Lung (tissue), 12 donors: ENCODE data around the gene CACNA1C. TPM values are rescaled to one million over a fixed set of nuclear protein-coding genes. Genes with fewer than 3 reads are reported as not detected.
A peak's percentile ranks its signal among the peaks of the same experiment; 100 is the strongest.

Experiments
- ATAC-seq: fragments of 200-7000 bp; cut with Tn5 transposase; one replicate; pipeline ENCODE4 v1.9.1; 2020; ENCODE audit warnings: moderate number of reproducible peaks; ENCODE audit not compliant: insufficient read depth, low FRiP score
- DNase-seq, 3 donors: peaks; one replicate each; pipeline ENCODE4 v3.0.0-alpha.2; 2013 to 2017
- H3K27ac ChIP-seq, 2 donors: one replicate each; pipeline ENCODE4 v1.5.1; 2013; ENCODE audit warnings: mild to moderate bottlenecking in 2 of 2, moderate library complexity in 2 of 2, control low read depth in 1 of 2, inconsistent platforms in 1 of 2, low read depth in 1 of 2, low read length in 1 of 2
- H3K27me3 ChIP-seq, 3 donors: one replicate each; pipeline ENCODE4 v1.5.1; 2013; ENCODE audit warnings: low read length in 2 of 3; ENCODE audit not compliant: control insufficient read depth in 3 of 3, insufficient read depth in 3 of 3
- H3K36me3 ChIP-seq, 4 donors: one replicate each; pipeline ENCODE4 v1.5.1; 2013; ENCODE audit warnings: low read length in 4 of 4, mild to moderate bottlenecking in 1 of 4, moderate library complexity in 1 of 4; ENCODE audit not compliant: control insufficient read depth in 4 of 4, insufficient read depth in 4 of 4
- H3K4me1 ChIP-seq, 5 donors: one replicate each; pipeline ENCODE4 v1.5.1; 2013; ENCODE audit warnings: low read length in 5 of 5, mild to moderate bottlenecking in 2 of 5, moderate library complexity in 1 of 5; ENCODE audit not compliant: control insufficient read depth in 5 of 5, insufficient read depth in 5 of 5
- H3K4me3 ChIP-seq: one replicate; pipeline ENCODE4 v1.5.1; 2013; ENCODE audit warnings: mild to moderate bottlenecking, control low read depth, moderate library complexity
- H3K9ac ChIP-seq, 2 donors: one replicate each; pipeline ENCODE4 v1.5.1; 2013; ENCODE audit warnings: low read length in 2 of 2, control low read depth in 1 of 2; ENCODE audit not compliant: insufficient read depth in 1 of 2
- H3K9me3 ChIP-seq, 4 donors: one replicate each; pipeline ENCODE4 v1.5.1; 2013; ENCODE audit warnings: low read length in 3 of 4, mild to moderate bottlenecking in 1 of 4, moderate library complexity in 1 of 4; ENCODE audit not compliant: control insufficient read depth in 4 of 4, insufficient read depth in 3 of 4
- CTCF ChIP-seq: IDR thresholded peaks from 2 replicates; pipeline ENCODE4 v1.5.1; 2012; ENCODE audit warnings: mild to moderate bottlenecking; ENCODE audit errors: control extremely low read depth, extremely low read depth
- WGBS, 2 donors: extraction: QIAGEN DNeasy Blood & Tissue Kit; methylation state at CpG; one replicate each; pipeline ENCODE4 v1.1.7; 2013; 5-methylcytosine and 5-hydroxymethylcytosine counted together
- polyA plus RNA-seq, 2 donors: library from polyadenylated mRNA; stranded (reverse); fragments of 200-250 nt; gene quantifications; one replicate each; pipeline ENCODE4 v1.2.1, GENCODE V29; 2013
- total RNA-seq, 2 donors: library from RNA; depleted of rRNA in 1 of 2; stranded (reverse); fragments of >200 nt in 1 of 2; gene quantifications; one replicate each; pipeline ENCODE4 v1.2.1, GENCODE V29; 2014 to 2021
- donor health status: control.
- donor health status: control.
- donor health status: Bipolar disorder and iron deficiency.
- donor health status: healthy.
- donor health status: DM: yes; HTN: yes; CAD: no.

Gene CACNA1C
- total and polyA plus RNA-seq, 4 donors = 3.2 to 17.5 (median 7.5) TPM

GRCh38 chr12:2082321-2082720 is 29.5 kb downstream of the CACNA1C start:
- H3K4me3 ChIP-seq = no peak overlapping the region
- ATAC-seq (no peak), DNase-seq (no peak)
- H3K9ac ChIP-seq = no peak overlapping the region
- no peak for TF ChIP-seq CTCF
- H3K36me3 ChIP-seq = no peaks in the 10 kb centered on the region
- no peaks in the 10 kb centered on the region for H3K27me3 ChIP-seq
- H3K27ac ChIP-seq = peak overlapping the region in 1 of 2 donors; percentile 72
- peaks cover 0 to 2% (median under 1%) of the 10 kb centered on the region in 4 donors for H3K9me3 ChIP-seq
- 86 to 90% methylated on average over 6 of the region's 6 CpGs for WGBS, 2 donors
- H3K4me1 ChIP-seq = peaks cover 0 to 33% (median 0%) of the 10 kb centered on the region in 5 donors

GRCh38 chr12:2083008-2083407 is 30.2 kb downstream of the CACNA1C start:
- H3K4me1 ChIP-seq = peaks cover 0 to 31% (median 0%) of the 10 kb centered on the region in 5 donors
- TF ChIP-seq CTCF = no peak
- ATAC-seq (no peak), DNase-seq (no peak)
- no peaks in the 10 kb centered on the region for H3K36me3 ChIP-seq
- H3K4me3 ChIP-seq = no peak overlapping the region
- WGBS, 2 donors = 36 to 83% methylated on average over 1 of the region's 1 CpG
- no peaks in the 10 kb centered on the region for H3K27me3 ChIP-seq
- H3K27ac ChIP-seq = peak overlapping the region in 1 of 2 donors; percentile 78
- H3K9me3 ChIP-seq = peaks cover 0 to 2% (median under 1%) of the 10 kb centered on the region in 4 donors
- no peak overlapping the region for H3K9ac ChIP-seq

GRCh38 chr12:2083561-2083960 is 30.8 kb downstream of the CACNA1C start:
- Histone ChIP-seq H3K27ac (no peak overlapping the region), H3K9ac (no peak overlapping the region), H3K4me3 (no peak overlapping the region), H3K27me3 (no peaks in the 10 kb centered on the region), H3K36me3 (no peaks in the 10 kb centered on the region), H3K9me3 (peaks cover 0 to 2% (median under 1%) of the 10 kb centered on the region in 4 donors), H3K4me1 (peaks cover 0 to 28% (median 0%) of the 10 kb centered on the region in 5 donors)
- TF ChIP-seq CTCF = no peak
- 62 to 85% methylated on average over 1 of the region's 1 CpG for WGBS, 2 donors
- ATAC-seq (no peak), DNase-seq (no peak)
